DOHH2 (cell line): ENCODE measurements around the gene AMH.

Experiments
- H3F3A ChIP-seq: fragments of 200-600 bp; sonication (generic), shearing (Covaris generic); 2 replicates; pipeline ENCODE4 v1.6.0; 2016; ENCODE audit warnings: antibody characterized with exemption, mild to moderate bottlenecking; ENCODE audit not compliant: control insufficient read depth, insufficient read depth
- H3K27ac ChIP-seq: fragments of 200-600 bp; sonication (generic); 2 replicates; pipeline ENCODE4 v1.5.1; 2014; ENCODE audit warnings: low read depth, mild to moderate bottlenecking, low read length, moderate library complexity
- H3K27me3 ChIP-seq: fragments of 200-600 bp; sonication (generic); 2 replicates; pipeline ENCODE4 v1.6.1; 2014; ENCODE audit warnings: mild to moderate bottlenecking, low read length, mixed read lengths; ENCODE audit not compliant: control insufficient read depth
- H3K36me3 ChIP-seq: fragments of 200-600 bp; sonication (generic); 2 replicates; pipeline ENCODE4 v1.6.1; 2014; ENCODE audit warnings: mild to moderate bottlenecking, low read length, moderate library complexity, mixed read lengths; ENCODE audit not compliant: control insufficient read depth
- H3K4me1 ChIP-seq: fragments of 200-600 bp; sonication (generic); 2 replicates; pipeline ENCODE4 v1.6.1; 2014; ENCODE audit warnings: mild to moderate bottlenecking, low read length, mixed read lengths; ENCODE audit not compliant: control insufficient read depth
- H3K4me2 ChIP-seq: fragments of 200-600 bp; sonication (generic); 2 replicates; pipeline ENCODE4 v1.6.0; 2014; ENCODE audit warnings: mild to moderate bottlenecking, low read length, moderate library complexity
- H3K4me3 ChIP-seq: fragments of 200-600 bp; sonication (generic); 2 replicates; pipeline ENCODE4 v1.5.1; 2014; ENCODE audit warnings: mild to moderate bottlenecking, low read length, mixed read lengths
- H3K79me2 ChIP-seq: fragments of 200-600 bp; sonication (generic); 2 replicates; pipeline ENCODE4 v1.6.1; 2014; ENCODE audit warnings: mild to moderate bottlenecking, low read length, mixed read lengths; ENCODE audit not compliant: control insufficient read depth
- H3K9me2 ChIP-seq: fragments of 200-600 bp; sonication (generic); replicated peaks from 2 replicates; pipeline ENCODE4 v1.6.1; 2014; ENCODE audit warnings: mild to moderate bottlenecking, low read length, mixed read lengths; ENCODE audit not compliant: control insufficient read depth
- H3K9me3 ChIP-seq: fragments of 200-600 bp; sonication (generic); 2 replicates; pipeline ENCODE4 v1.6.1; 2014; ENCODE audit warnings: antibody characterized with exemption, low read length, mixed read lengths; ENCODE audit not compliant: control insufficient read depth, insufficient read depth
- H4K20me1 ChIP-seq: fragments of 200-600 bp; sonication (generic); 2 replicates; pipeline ENCODE4 v1.6.0; 2014; ENCODE audit warnings: low read depth, mild to moderate bottlenecking, antibody characterized with exemption, low read length, moderate library complexity; ENCODE audit not compliant: control insufficient read depth, insufficient read depth
- EZH2phosphoT487 ChIP-seq: fragments of 200-600 bp; sonication (generic); IDR thresholded peaks from 2 replicates; pipeline ENCODE4 v1.6.1; 2017; ENCODE audit warnings: borderline replicate concordance, mild to moderate bottlenecking, antibody characterized with exemption, low read length, moderate library complexity, mixed read lengths
- TF ChIP-seq, protein P1 (sequence below): fragments of 200-600 bp; sonication (generic); IDR thresholded peaks from one replicate; pipeline ENCODE4 v1.5.1; 2014; ENCODE audit warnings: antibody characterized with exemption, mild to moderate bottlenecking, low read depth, low read length; ENCODE audit not compliant: poor library complexity, severe bottlenecking

AMH gene

DNA sequence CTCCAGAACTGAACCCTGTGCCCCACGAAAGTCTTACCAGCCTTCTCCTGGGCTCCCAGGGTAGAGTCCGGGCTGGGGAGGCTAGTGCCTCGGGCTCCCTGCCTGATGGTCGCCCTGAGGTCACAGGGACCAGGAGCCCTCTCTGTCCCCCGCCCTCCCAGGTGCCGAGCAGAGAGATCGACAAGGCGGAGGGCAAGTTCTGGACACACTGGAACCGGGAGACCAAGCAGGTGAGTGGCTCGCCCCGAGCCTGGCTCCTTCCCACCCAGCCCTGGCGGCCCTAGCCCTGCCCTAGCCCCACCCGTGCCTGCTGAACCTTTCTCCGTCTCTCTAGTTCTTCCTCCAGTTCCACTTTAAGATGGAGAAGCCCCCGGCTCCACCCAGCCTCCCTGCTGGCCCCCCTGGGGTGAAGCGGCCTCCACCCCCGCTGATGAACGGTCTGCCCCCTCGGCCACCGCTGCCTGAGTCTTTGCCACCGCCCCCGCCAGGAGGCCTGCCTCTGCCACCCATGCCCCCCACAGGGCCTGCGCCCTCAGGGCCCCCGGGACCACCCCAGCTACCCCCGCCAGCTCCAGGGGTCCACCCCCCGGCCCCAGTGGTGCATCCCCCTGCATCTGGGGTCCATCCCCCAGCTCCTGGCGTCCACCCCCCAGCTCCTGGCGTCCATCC is 1.6 kb upstream of the AMH start:
- Histone ChIP-seq H3K4me3 (no peak overlapping the region), H3K27me3 (no peaks in the 10 kb centered on the region), H3K9me2 (no peaks in the 10 kb centered on the region), H3F3A (no peaks in the 10 kb centered on the region), H3K27ac (no peak overlapping the region), H3K4me1 (peaks cover 3% of the 10 kb centered on the region), H3K79me2 (peaks cover 22% of the 10 kb centered on the region), H4K20me1 (peaks cover 4% of the 10 kb centered on the region; the same call in 1 of the 2 replicates), H3K9me3 (no peaks in the 10 kb centered on the region), H3K36me3 (peaks cover 71% of the 10 kb centered on the region), H3K4me2 (no peak overlapping the region)
- TF ChIP-seq, protein P1, sequence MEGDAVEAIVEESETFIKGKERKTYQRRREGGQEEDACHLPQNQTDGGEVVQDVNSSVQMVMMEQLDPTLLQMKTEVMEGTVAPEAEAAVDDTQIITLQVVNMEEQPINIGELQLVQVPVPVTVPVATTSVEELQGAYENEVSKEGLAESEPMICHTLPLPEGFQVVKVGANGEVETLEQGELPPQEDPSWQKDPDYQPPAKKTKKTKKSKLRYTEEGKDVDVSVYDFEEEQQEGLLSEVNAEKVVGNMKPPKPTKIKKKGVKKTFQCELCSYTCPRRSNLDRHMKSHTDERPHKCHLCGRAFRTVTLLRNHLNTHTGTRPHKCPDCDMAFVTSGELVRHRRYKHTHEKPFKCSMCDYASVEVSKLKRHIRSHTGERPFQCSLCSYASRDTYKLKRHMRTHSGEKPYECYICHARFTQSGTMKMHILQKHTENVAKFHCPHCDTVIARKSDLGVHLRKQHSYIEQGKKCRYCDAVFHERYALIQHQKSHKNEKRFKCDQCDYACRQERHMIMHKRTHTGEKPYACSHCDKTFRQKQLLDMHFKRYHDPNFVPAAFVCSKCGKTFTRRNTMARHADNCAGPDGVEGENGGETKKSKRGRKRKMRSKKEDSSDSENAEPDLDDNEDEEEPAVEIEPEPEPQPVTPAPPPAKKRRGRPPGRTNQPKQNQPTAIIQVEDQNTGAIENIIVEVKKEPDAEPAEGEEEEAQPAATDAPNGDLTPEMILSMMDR: no peak
- no peak for TF ChIP-seq EZH2phosphoT487

DNA sequence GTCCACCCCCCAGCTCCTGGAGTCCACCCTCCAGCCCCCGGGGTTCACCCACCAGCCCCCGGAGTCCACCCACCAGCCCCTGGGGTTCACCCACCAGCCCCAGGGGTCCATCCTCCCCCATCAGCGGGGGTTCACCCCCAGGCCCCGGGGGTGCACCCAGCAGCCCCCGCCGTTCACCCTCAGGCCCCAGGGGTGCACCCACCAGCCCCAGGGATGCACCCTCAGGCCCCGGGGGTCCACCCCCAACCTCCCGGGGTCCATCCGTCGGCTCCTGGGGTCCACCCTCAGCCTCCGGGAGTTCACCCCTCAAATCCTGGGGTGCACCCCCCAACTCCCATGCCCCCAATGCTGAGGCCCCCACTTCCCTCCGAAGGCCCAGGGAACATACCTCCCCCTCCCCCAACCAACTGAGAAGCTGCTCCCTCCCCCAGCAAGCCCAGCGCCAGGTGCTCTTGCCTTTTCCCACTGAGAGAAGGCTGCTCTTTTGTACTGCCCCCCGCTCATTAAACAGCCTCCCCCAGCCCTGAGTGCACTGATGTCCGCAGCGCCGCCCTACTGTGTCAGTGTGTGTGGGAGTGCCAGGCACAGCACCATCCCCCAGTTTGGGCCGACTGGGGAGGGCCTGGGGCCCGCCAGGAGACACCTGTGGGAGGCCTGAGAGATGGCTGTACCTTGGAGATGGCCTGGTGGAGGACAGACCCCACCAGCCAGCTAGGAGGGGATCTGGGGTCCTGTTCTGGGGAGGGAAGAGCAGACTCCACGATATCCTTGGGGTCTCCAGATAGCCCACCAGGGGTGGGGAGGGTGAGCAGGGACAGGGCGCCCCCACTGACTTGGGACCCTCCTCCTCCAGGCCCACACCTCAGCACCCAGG is 750 bp upstream of the AMH start:
- Histone ChIP-seq H3K9me3 (no peaks in the 10 kb centered on the region), H3K4me3 (no peak overlapping the region), H3K79me2 (peaks cover 14% of the 10 kb centered on the region), H3K9me2 (no peaks in the 10 kb centered on the region), H3F3A (no peaks in the 10 kb centered on the region), H3K4me1 (peaks cover 11% of the 10 kb centered on the region), H3K27me3 (no peaks in the 10 kb centered on the region), H4K20me1 (no peaks in the 10 kb centered on the region), H3K27ac (no peak overlapping the region), H3K36me3 (peaks cover 63% of the 10 kb centered on the region), H3K4me2 (no peak overlapping the region)
- TF ChIP-seq, protein P1: no peak
- TF ChIP-seq EZH2phosphoT487: no peak

DNA sequence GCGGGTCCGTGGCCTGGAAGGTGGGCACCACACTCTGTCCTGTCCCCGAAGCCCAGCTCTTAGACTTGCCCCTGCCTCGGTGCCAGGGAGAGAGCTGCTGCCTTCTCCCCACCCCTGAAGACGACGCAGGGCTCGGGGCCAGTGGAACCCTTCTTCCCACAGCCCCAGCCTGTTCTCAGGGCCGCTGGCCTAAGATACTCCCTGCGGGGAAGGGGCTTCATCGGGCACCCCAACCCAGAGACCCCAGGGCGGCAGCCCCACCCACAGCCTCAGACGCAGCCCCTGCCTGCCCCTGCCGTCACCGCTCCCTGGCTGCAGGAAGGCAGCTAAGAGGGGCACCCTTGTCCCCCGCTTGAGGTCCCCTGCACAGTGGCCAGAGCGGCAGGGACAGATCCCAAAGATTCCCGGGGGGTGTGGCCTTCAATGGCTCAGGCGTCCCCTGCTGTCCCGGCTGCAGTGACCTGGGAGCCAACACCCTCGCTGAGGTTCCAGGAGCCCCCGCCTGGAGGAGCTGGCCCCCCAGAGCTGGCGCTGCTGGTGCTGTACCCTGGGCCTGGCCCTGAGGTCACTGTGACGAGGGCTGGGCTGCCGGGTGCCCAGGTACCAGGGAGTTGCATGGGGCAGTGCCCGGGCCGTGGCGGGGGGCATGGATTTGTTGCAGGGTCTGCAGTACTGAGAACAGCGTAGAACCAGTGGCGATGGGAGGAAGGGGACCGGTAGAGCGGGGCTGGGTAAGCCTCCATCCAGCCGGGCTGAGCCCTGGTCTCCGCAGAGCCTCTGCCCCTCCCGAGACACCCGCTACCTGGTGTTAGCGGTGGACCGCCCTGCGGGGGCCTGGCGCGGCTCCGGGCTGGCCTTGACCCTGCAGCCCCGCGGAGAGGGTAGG is 1.0 kb downstream of the AMH start:
- Histone ChIP-seq H3K4me3 (no peak overlapping the region), H4K20me1 (no peaks in the 10 kb centered on the region), H3K4me2 (no peak overlapping the region), H3K36me3 (peaks cover 46% of the 10 kb centered on the region), H3K9me2 (no peaks in the 10 kb centered on the region), H3F3A (peaks cover 9% of the 10 kb centered on the region), H3K9me3 (no peaks in the 10 kb centered on the region), H3K79me2 (no peaks in the 10 kb centered on the region), H3K27me3 (no peaks in the 10 kb centered on the region), H3K27ac (no peak overlapping the region), H3K4me1 (peaks cover 21% of the 10 kb centered on the region)
- no peak for TF ChIP-seq EZH2phosphoT487
- TF ChIP-seq, protein P1: no peak
